K562 (cell line): ENCODE data around the gene JPH2. TPM values are rescaled to one million over a fixed set of nuclear protein-coding genes. Genes with fewer than 3 reads are reported as not detected.

Experiments
- BCL6 ChIP-seq: fragments of 250-450 bp; sonication (Bioruptor Pico); IDR thresholded peaks from 2 replicates; pipeline ENCODE4 v1.4.0; 2020
- DIDO1 ChIP-seq: fragments of 450-650 bp; IDR thresholded peaks from 2 replicates; pipeline ENCODE4 v1.6.1; 2016; ENCODE audit warnings: low read depth, missing biosample characterization, missing genetic modification characterization
- HDGF ChIP-seq: fragments of 450-650 bp; IDR thresholded peaks from 2 replicates; pipeline ENCODE4 v1.6.1; 2016
- MAFK ChIP-seq: IDR thresholded peaks from 2 replicates; pipeline ENCODE4 v1.6.1; 2011; ENCODE audit warnings: low read length, improper control_type of control experiment
- NKRF ChIP-seq: fragments of 450-650 bp; IDR thresholded peaks from 2 replicates; pipeline ENCODE4 v1.6.1; 2016; ENCODE audit warnings: borderline replicate concordance
- NR2C2 ChIP-seq, 2 experiments: fragments of 200-800 bp in 1 of 2; sonication (Bioruptor generic) in 1 of 2; sonication (generic) in 1 of 2; formaldehyde crosslinking in 1 of 2; IDR thresholded peaks; 2 replicates each; pipeline versions ENCODE4 v1.6.1 to v1.8.0; 2016 to 2022; ENCODE audit warnings: mild to moderate bottlenecking in 1 of 2, missing compliant biosample characterization in 1 of 2, missing genetic modification characterization in 1 of 2, missing genetic modification reagents in 1 of 2
- PKNOX1 ChIP-seq: fragments of 450-650 bp; IDR thresholded peaks from 2 replicates; pipeline ENCODE4 v1.6.1; 2016
- PML ChIP-seq: IDR thresholded peaks from 2 replicates; pipeline ENCODE4 v1.6.1; 2012; ENCODE audit warnings: low read length, inconsistent platforms
- PREB ChIP-seq: sonication (generic); formaldehyde crosslinking; IDR thresholded peaks from 2 replicates; pipeline ENCODE4 v1.8.1; 2023; ENCODE audit warnings: mild to moderate bottlenecking, missing genetic modification reagents
- RAD51 ChIP-seq: fragments of 450-650 bp; IDR thresholded peaks from 2 replicates; pipeline ENCODE4 v1.7.1; 2016; ENCODE audit warnings: low read depth, mild to moderate bottlenecking, borderline replicate concordance
- RBBP5 ChIP-seq: fragments of 200-600 bp; sonication (generic); IDR thresholded peaks from 2 replicates; pipeline ENCODE4 v1.6.1; 2012; ENCODE audit warnings: borderline replicate concordance, mild to moderate bottlenecking, low read length, control low read depth, inconsistent platforms; ENCODE audit not compliant: insufficient read depth, poor library complexity, severe bottlenecking
- TAL1 ChIP-seq: fragments of 450-650 bp; IDR thresholded peaks from 2 replicates; pipeline ENCODE4 v1.6.1; 2016; ENCODE audit warnings: mild to moderate bottlenecking
- TOE1 ChIP-seq, 2 experiments: fragments of 450-650 bp in 1 of 2; sonication (generic) in 1 of 2; formaldehyde crosslinking in 1 of 2; IDR thresholded peaks; 2 replicates each; pipeline versions ENCODE4 v1.7.1 to v1.8.0; 2016 to 2022; ENCODE audit warnings: borderline replicate concordance in 2 of 2, mild to moderate bottlenecking in 2 of 2, antibody characterized with exemption in 1 of 2, inconsistent platforms in 1 of 2, low read depth in 1 of 2, missing genetic modification reagents in 1 of 2, moderate library complexity in 1 of 2
- ZBTB49 ChIP-seq: sonication (generic); formaldehyde crosslinking; IDR thresholded peaks from 2 replicates; pipeline ENCODE4 v1.8.0; 2022; ENCODE audit warnings: missing genetic modification reagents, mild to moderate bottlenecking, borderline replicate concordance
- ZFPM2 ChIP-seq: fragments of 250-450 bp; sonication (Bioruptor Pico); IDR thresholded peaks from 2 replicates; pipeline ENCODE4 v1.5.1; 2022; ENCODE audit warnings: mild to moderate bottlenecking
- ZNF165 ChIP-seq: fragments of 250-450 bp; sonication (Bioruptor Pico); IDR thresholded peaks from 2 replicates; pipeline ENCODE4 v1.4.0; 2020; ENCODE audit warnings: borderline replicate concordance
- ZNF518B ChIP-seq: fragments of 250-450 bp; sonication (Bioruptor Pico); IDR thresholded peaks from 2 replicates; pipeline ENCODE4 v1.5.0; 2021; ENCODE audit warnings: mild to moderate bottlenecking, moderate library complexity
- polyA plus RNA-seq, 8 experiments: library from polyadenylated mRNA; depleted of rRNA in 4 of 8; stranded (reverse) in 5 of 8; unstranded in 3 of 8; fragments of >200 nt; fragmentation: Nextera tagmentation in 2 of 8; fragmentation: Illumina TruSeq in 1 of 8; extraction: Ambion mirVana in 2 of 8; extraction: Trizol in 1 of 8; gene quantifications; 2 replicates each; pipeline versions ENCODE4 v1.2.1 to v1.2.3, GENCODE V29; 2011 to 2014; ENCODE audit warnings: inconsistent platforms in 1 of 8, missing spikeins in 1 of 8
- total RNA-seq, 7 experiments: library from RNA; depleted of rRNA in 6 of 7; stranded (reverse); fragments of >200 nt in 6 of 7; fragmentation: Illumina TruSeq in 2 of 7; extraction: Trizol in 2 of 7; gene quantifications; 2 replicates each; pipeline versions ENCODE4 v1.2.1 to v1.2.3, GENCODE V29; 2011 to 2021; ENCODE audit warnings: low replicate concordance in 1 of 7

JPH2 gene
- total and polyA plus RNA-seq, 9 of the 15 experiments (the other 6 are each of a cell fraction or from before 2014, with no cell fraction given) = not detected

GRCh38 chr20:44204156-44204831, 17.3 kb upstream of the JPH2 start (continued):
- TF ChIP-seq RAD51 (no peak), TAL1 (no peak), PKNOX1 (0 out of 2 replicates have a peak, but pooled peaks have one; percentile 4), NR2C2 (CRISPR knock-in tag; IDR thresholded peaks at IDR 0.05) (no peak), NR2C2 (tag; IDR thresholded peaks at IDR 0.05) (no peak), PREB (CRISPR knock-in tag) (no peak), HDGF (no peak), DIDO1 (tag) (no peak), ZBTB49 (CRISPR knock-in tag) (no peak), MAFK (peak; percentile 92), RBBP5 (no peak), ZFPM2 (CRISPR knock-in tag) (no peak), NKRF (no peak), ZNF518B (no peak), PML (no peak), ZNF165 (no peak), BCL6 (CRISPR knock-in tag) (no peak), TOE1 (IDR thresholded peaks at IDR 0.05; ENCODE audit: borderline replicate concordance) (no peak), TOE1 (CRISPR knock-in tag; IDR thresholded peaks at IDR 0.05; ENCODE audit: borderline replicate concordance, low read depth) (no peak)
